Stimulated activated CD4-positive, alpha-beta T cell treated with anti-CD3 and anti-CD28 coated beads, Interleukin-2, amount 100 ng/mL, for 24 hours (primary cell): Measurements from ENCODE around the gene SOX21.

Source experiments
- DNase-seq, 2 donors: peaks; one replicate each; pipeline ENCODE4 v3.0.0-alpha.2; 2020

Gene SOX21

GRCh38 chr13:94708031-94708859, 4.1 kb downstream of the SOX21 start:
- DNase-seq: peak in 1 of 2 donors; percentile 6

- peak in 1 of 2 donors; percentile 14 for DNase-seq
Observed at GRCh38 chr13:94707400-94708021, 4.8 kb downstream of the SOX21 start.

GRCh38 chr13:94706843-94707399, 5.4 kb downstream of the SOX21 start:
- DNase-seq: no peak

GRCh38 chr13:94706101-94706842, 6.1 kb downstream of the SOX21 start:
- DNase-seq: no peak

- DNase-seq: peak in 1 of 2 donors; percentile 5
Observed at GRCh38 chr13:94705081-94706030, 7.0 kb downstream of the SOX21 start.

- no peak for DNase-seq
Observed at GRCh38 chr13:94704377-94705080, 7.8 kb downstream of the SOX21 start.

- peak in 1 of 2 donors; percentile 2 for DNase-seq
Observed at GRCh38 chr13:94703721-94704314, 8.5 kb downstream of the SOX21 start.

- DNase-seq: no peak
Observed at GRCh38 chr13:94703271-94703670, 9.1 kb downstream of the SOX21 start.

GRCh38 chr13:94702181-94703041, 9.9 kb downstream of the SOX21 start:
- DNase-seq: no peak

GRCh38 chr13:94701313-94702180, 10.8 kb downstream of the SOX21 start:
- DNase-seq: peak in 1 of 2 donors; percentile 3

GRCh38 chr13:94700536-94700935, 11.8 kb downstream of the SOX21 start:
- no peak for DNase-seq

- no peak for DNase-seq
Observed at GRCh38 chr13:94700051-94700535, 12.3 kb downstream of the SOX21 start.

- DNase-seq: no peak
Observed at GRCh38 chr13:94696171-94696570, 16.2 kb downstream of the SOX21 start.

- DNase-seq: no peak
Observed at GRCh38 chr13:94692030-94692429, 20.3 kb downstream of the SOX21 start.

- no peak for DNase-seq
Observed at GRCh38 chr13:94683409-94683808, 28.9 kb downstream of the SOX21 start.

- no peak for DNase-seq
Observed at GRCh38 chr13:94682229-94682628, 30.1 kb downstream of the SOX21 start.

- DNase-seq: no peak
Observed at GRCh38 chr13:94679614-94680013, 32.7 kb downstream of the SOX21 start.

GRCh38 chr13:94678845-94679244, 33.5 kb downstream of the SOX21 start:
- no peak for DNase-seq

- DNase-seq: no peak
Observed at GRCh38 chr13:94677799-94678198, 34.5 kb downstream of the SOX21 start.
